ENCODE data around the gene CLCN5.

GRCh38 chrX:49934729-49935128 lies 12.3 kb downstream of the CLCN5 start:
- TF ChIP-seq, protein P1, sequence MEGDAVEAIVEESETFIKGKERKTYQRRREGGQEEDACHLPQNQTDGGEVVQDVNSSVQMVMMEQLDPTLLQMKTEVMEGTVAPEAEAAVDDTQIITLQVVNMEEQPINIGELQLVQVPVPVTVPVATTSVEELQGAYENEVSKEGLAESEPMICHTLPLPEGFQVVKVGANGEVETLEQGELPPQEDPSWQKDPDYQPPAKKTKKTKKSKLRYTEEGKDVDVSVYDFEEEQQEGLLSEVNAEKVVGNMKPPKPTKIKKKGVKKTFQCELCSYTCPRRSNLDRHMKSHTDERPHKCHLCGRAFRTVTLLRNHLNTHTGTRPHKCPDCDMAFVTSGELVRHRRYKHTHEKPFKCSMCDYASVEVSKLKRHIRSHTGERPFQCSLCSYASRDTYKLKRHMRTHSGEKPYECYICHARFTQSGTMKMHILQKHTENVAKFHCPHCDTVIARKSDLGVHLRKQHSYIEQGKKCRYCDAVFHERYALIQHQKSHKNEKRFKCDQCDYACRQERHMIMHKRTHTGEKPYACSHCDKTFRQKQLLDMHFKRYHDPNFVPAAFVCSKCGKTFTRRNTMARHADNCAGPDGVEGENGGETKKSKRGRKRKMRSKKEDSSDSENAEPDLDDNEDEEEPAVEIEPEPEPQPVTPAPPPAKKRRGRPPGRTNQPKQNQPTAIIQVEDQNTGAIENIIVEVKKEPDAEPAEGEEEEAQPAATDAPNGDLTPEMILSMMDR (IDR thresholded peaks at IDR 0.05), result no peak
- TF ChIP-seq POLR2AphosphoS5 (IDR thresholded peaks at IDR 0.05) (no peak), POLR2A (IDR thresholded peaks at IDR 0.05) (no peak)
